ENCODE data around the gene POLDIP2.

The POLDIP2 gene

GRCh38 chr17:28391401-28391800 lies 34.1 kb upstream of the POLDIP2 start:
- in situ Hi-C loops (cut with MboI; ENCODE audit: low pct_unique_long_range_greater_than_20kb, low sequenced_read_pairs): no loop called here
- no peak for DNase-seq

GRCh38 chr17:28390984-28391383 lies 33.7 kb upstream of the POLDIP2 start:
- no peak for DNase-seq
- in situ Hi-C loops (cut with MboI; ENCODE audit: low pct_unique_long_range_greater_than_20kb, low sequenced_read_pairs): no loop called here

GRCh38 chr17:28390563-28390962 lies 33.2 kb upstream of the POLDIP2 start:
- in situ Hi-C loops (cut with MboI; ENCODE audit: low pct_unique_long_range_greater_than_20kb, low sequenced_read_pairs): no loop called here
- no peak for DNase-seq

GRCh38 chr17:28390141-28390540 lies 32.8 kb upstream of the POLDIP2 start:
- no peak for DNase-seq
- in situ Hi-C loops (cut with MboI; ENCODE audit: low pct_unique_long_range_greater_than_20kb, low sequenced_read_pairs): no loop called here

DNA sequence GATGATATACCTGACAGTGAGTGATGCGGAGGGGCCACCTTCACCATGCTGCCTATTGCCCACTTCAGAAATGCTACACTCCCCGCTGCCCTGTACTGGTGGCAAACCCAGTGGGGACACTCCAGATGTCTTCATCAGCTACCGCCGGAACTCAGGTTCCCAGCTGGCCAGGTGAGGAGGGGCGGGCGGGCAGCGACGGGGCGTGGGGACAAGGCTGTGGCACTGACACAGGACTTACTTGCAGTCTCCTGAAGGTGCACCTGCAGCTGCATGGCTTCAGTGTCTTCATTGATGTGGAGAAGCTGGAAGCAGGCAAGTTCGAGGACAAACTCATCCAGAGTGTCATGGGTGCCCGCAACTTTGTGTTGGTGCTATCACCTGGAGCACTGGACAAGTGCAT lies 30.8 kb upstream of the POLDIP2 start:
- in situ Hi-C loops (cut with MboI; ENCODE audit: low pct_unique_long_range_greater_than_20kb, low sequenced_read_pairs): no loop called here
- DNase-seq: no peak

DNA sequence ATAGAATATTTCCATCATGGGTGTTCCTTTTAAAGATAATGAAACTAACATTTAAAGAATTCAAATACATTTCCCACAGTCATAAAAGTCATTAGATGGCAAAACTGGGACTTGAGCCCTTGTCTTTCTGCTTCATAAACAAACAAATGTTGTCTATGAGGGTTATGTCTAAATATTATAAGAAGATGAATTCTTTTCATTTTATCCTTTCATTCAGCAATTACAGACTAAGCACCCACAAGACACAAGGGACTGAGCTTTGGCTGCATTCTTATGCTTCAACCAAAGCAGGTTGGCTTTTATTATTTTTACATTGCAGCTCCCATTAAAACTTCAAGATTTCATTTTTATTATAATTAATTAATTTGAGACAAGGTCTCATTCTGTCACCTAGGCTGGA lies 29.1 kb upstream of the POLDIP2 start:
- in situ Hi-C loops (cut with MboI; ENCODE audit: low pct_unique_long_range_greater_than_20kb, low sequenced_read_pairs): no loop called here
- DNase-seq: no peak

DNA sequence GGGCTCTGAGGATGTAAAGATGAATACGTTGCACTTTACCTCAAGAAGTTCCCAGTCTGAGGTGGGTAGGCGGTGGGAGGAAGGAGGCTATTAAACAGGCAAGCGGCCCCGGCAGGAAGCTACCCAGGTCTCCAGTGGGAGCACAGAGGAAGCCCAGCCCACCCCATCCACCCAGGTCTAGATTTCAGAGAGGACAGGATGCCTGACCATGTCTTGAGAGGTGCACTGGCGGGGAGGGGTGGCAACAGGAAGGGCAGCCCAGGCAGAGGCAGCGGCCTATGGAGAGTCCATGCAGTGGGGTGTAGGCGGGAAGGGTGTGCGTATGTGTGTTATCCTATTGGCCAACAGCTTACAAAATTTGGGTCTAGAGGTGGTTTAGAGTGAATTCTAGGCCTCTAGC lies 28.1 kb upstream of the POLDIP2 start:
- in situ Hi-C loops (cut with MboI; ENCODE audit: low pct_unique_long_range_greater_than_20kb, low sequenced_read_pairs): no loop called here
- DNase-seq: no peak

GRCh38 chr17:28385037-28385400 lies 27.7 kb upstream of the POLDIP2 start:
- no peak for DNase-seq

GRCh38 chr17:28384281-28385036 lies 27.1 kb upstream of the POLDIP2 start:
- in situ Hi-C loops (cut with MboI; ENCODE audit: low pct_unique_long_range_greater_than_20kb, low sequenced_read_pairs): no loop called here
- DNase-seq: no peak

More at GRCh38 chr17:28385037-28385400, 27.7 kb upstream of the POLDIP2 start:
- in situ Hi-C loops (cut with MboI; ENCODE audit: low pct_unique_long_range_greater_than_20kb, low sequenced_read_pairs): no loop called here

- in situ Hi-C loops (cut with MboI; ENCODE audit: low pct_unique_long_range_greater_than_20kb, low sequenced_read_pairs): no loop called here
- DNase-seq: no peak
Observed at GRCh38 chr17:28381141-28381825, 24.0 kb upstream of the POLDIP2 start.

DNA sequence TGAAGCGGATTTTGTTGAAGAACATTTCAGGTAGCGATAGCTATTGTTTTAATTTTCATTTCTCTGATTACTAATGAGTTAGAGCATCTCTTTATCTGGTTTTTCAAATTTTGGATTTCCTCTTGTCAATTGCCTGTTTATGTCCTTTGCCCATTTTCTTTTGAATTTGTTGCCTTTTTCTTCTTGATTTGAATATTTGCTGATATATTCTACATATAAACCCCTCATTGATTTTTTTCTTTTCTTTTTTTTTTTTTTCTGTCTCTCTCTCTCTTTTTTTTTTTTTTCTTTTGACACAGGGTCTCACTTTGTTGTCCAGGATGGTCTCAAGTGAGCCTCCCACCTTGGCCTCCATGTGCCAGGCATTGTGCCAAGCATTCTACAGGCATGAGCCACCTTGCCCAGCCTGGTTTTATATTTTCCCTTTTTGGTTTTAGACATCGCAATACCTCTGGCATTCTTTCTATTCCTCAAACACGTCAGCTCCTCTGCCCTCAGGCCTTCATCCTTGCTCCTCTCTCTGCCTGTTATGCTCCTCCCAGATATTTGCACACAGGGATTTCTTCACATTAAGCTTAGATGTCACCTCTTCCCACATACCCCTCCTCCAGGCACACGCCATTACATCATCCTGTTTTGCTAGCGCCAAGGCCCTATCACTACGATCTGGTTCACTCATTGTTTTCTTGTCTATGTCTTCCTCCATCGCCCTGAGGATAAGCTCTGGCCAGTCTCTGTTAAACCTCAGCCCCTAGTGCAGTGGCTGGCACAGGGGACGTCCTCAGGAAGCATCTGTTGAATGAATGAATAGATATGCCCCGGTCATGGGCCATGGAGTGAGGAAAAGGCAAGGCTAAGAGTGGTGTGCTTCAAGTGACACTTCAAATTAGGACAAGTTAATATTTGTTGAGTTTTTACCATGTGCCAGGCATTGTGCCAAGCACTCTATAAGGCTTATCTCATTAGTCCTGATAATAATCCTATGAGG lies 22.8 kb upstream of the POLDIP2 start:
- DNase-seq: peak; percentile 9
- in situ Hi-C loops (cut with MboI; ENCODE audit: low pct_unique_long_range_greater_than_20kb, low sequenced_read_pairs): no loop called here

DNA sequence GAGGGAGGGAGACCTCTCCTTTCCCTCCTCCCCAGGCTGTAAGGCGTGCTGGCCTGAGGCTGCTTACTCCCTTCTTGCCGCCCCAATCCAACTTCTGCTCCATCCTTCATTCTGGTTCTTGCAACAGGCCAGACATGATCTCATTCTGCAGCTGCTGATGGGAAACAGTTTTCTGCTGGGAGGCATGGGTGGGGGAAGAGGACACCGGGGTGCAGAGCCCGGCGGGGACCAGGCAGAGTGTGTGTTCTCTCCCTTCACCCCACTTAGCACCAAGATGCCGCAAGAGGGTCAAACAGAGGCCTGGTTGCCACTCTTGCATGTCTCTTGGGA lies 15.6 kb upstream of the POLDIP2 start:
- no peak for DNase-seq
- in situ Hi-C loops (cut with MboI; ENCODE audit: low pct_unique_long_range_greater_than_20kb, low sequenced_read_pairs): no loop called here

DNA sequence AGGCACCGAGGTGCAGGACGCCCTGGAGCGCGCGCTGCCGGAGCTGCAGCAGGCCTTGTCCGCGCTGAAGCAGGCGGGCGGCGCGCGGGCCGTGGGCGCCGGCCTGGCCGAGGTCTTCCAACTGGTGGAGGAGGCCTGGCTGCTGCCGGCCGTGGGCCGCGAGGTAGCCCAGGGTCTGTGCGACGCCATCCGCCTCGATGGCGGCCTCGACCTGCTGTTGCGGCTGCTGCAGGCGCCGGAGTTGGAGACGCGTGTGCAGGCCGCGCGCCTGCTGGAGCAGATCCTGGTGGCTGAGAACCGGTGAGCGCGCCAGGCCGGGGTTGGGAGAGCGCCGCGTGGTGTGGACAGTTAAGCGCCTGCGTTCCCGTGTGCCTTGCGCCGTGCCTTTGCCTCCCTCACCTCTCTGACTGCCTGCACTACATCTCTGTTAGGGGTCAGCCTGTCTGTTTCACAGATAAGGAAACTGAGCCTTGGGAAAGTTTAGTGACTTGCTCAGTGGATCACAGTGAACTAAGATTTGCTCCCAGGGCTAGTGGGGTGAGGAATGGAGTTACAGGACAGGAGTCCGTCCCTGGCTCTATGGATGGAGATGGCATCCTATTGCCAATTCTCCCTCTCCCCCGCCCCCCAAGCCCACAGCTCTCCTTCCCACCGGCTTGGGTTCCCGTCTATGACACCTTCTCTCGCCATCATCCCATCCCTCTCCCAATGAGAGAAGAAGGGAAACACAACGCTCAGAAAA lies 15.0 kb upstream of the POLDIP2 start:
- in situ Hi-C loops (cut with MboI; ENCODE audit: low pct_unique_long_range_greater_than_20kb, low sequenced_read_pairs): no loop called here
- no peak for DNase-seq

- DNase-seq: no peak
- in situ Hi-C loops (cut with MboI; ENCODE audit: low pct_unique_long_range_greater_than_20kb, low sequenced_read_pairs): no loop called here
Observed at GRCh38 chr17:28371245-28372202, 14.2 kb upstream of the POLDIP2 start, which contains the start of gene SARM1. Gene SARM1 (plus strand): TSS chr17:28371694. CDS start chr17:28372033, 339 bp downstream.

DNA sequence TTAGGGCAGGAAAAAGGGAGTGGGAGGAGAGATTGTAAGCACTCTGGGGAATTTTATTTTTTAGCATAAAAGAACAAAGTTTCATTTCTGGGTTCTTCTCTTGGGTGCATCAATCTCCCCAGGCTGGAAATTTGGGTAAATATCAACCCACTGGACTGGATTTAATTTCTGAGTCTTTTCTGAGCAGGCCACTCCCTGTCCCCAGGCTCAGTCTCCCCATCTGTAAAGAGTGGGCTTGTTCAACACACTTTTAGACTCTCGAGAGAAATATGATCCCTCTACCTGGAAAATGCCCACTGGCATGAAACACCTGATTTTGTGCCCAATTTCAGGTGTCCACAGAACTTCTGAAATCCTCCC lies 13.4 kb upstream of the POLDIP2 start:
- DNase-seq: no peak
- in situ Hi-C loops (cut with MboI; ENCODE audit: low pct_unique_long_range_greater_than_20kb, low sequenced_read_pairs): no loop called here

DNA sequence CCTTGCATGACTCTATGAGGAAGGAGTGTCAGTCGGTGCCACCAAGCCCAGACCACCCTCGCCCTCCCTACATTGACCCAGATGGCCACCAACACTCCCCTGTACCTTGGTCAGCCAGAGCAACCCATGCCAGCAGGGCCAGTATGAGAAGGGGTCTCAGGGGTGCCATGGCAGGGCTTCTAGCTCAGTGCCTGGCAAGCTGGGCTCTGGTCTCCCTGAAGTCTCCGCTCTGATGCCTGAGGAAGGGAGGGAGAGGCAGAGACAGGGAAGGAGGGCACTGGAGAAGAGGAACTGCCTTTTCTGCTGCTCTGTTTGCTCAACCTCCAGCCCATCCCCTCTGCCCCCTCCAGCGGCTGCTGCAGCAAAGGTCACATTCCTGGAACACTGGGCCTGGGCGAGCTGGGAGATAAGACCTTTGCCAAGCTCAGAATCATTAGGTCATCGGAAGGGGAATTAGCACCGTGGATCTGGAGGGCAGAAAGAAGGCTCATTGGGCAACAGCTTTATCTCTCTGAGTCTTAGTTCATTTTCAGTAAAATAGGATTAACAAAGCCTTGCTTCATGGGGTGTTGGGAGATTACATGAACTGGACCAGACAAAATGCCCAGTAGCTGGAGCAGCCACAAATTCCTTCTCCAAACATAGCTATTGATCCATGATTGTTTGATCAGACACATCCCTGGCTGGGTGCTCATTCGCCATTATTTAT lies 12.9 kb upstream of the POLDIP2 start, which contains the start of gene VTN:
TSS of gene VTN (minus strand) at position 273 of the 709 bp plus-strand sequence. CDS start at position 169, 104 bp downstream.
- peak; percentile 49 for DNase-seq
- in situ Hi-C loops (cut with MboI; ENCODE audit: low pct_unique_long_range_greater_than_20kb, low sequenced_read_pairs): no loop called here

- no peak for DNase-seq
- in situ Hi-C loops (cut with MboI; ENCODE audit: low pct_unique_long_range_greater_than_20kb, low sequenced_read_pairs): no loop called here
Observed at GRCh38 chr17:28369684-28370034, 12.3 kb upstream of the POLDIP2 start.

All from KBM-7 (cell line).